Measurements from ENCODE around the gene GPSM1. TPM values are rescaled to one million over a fixed set of nuclear protein-coding genes. Genes with fewer than 3 reads are reported as not detected.

Gene GPSM1
- total RNA-seq, 3 donors from 2014 or later = 2.4 to 15.0 (median 4.2) TPM

- intact Hi-C loops (cut with DNase I, micrococcal nuclease) = no loop called here
- TF ChIP-seq CTCF (IDR thresholded peaks at IDR 0.05) = no peak
- ATAC-seq = no peak
- Histone ChIP-seq H3K4me1 (ENCODE audit: low read depth) (peaks cover 9% of the 10 kb centered on the region), H3K4me3 (no peak overlapping the region), H3K36me3 (ENCODE audit: low read depth) (no peaks in the 10 kb centered on the region), H3K9me3 (no peaks in the 10 kb centered on the region)
- DNase-seq = no peak
Measured at GRCh38 chr9:136280535-136281315, 46.6 kb upstream of the GPSM1 start.

- ATAC-seq = no peak
- intact Hi-C loops (cut with DNase I, micrococcal nuclease) = no loop called here
- H3K4me3 ChIP-seq = no peak overlapping the region
- peaks cover 9% of the 10 kb centered on the region for H3K4me1 ChIP-seq (ENCODE audit: low read depth)
- no peak for TF ChIP-seq CTCF (IDR thresholded peaks at IDR 0.05)
- H3K9me3 ChIP-seq = no peaks in the 10 kb centered on the region
- no peak for DNase-seq
- no peaks in the 10 kb centered on the region for H3K36me3 ChIP-seq (ENCODE audit: low read depth)
Measured at GRCh38 chr9:136281421-136282271, 45.7 kb upstream of the GPSM1 start.

- no peak for TF ChIP-seq CTCF (IDR thresholded peaks at IDR 0.05)
- DNase-seq (no peak), ATAC-seq (peak; percentile 8)
- intact Hi-C loops (cut with DNase I, micrococcal nuclease) = no loop called here
- Histone ChIP-seq H3K4me1 (ENCODE audit: low read depth) (peaks cover 9% of the 10 kb centered on the region), H3K9me3 (no peaks in the 10 kb centered on the region), H3K4me3 (no peak overlapping the region), H3K36me3 (ENCODE audit: low read depth) (no peaks in the 10 kb centered on the region)
Measured at GRCh38 chr9:136282272-136282861, 45.0 kb upstream of the GPSM1 start.

- ATAC-seq (peak; percentile 93), DNase-seq (peak; percentile 75 to 85 (median 84))
- TF ChIP-seq CTCF (IDR thresholded peaks at IDR 0.05) = peak; percentile 66
- H3K36me3 ChIP-seq (ENCODE audit: low read depth) = no peaks in the 10 kb centered on the region
- peaks cover 9% of the 10 kb centered on the region for H3K4me1 ChIP-seq (ENCODE audit: low read depth)
- H3K9me3 ChIP-seq = no peaks in the 10 kb centered on the region
- no peak overlapping the region for H3K4me3 ChIP-seq
- intact Hi-C loops (cut with DNase I, micrococcal nuclease) = no loop called here
Measured at GRCh38 chr9:136283291-136284235, 43.8 kb upstream of the GPSM1 start.

GRCh38 chr9:136284311-136284710, 43.0 kb upstream of the GPSM1 start:
- Histone ChIP-seq H3K9me3 (no peaks in the 10 kb centered on the region), H3K4me1 (ENCODE audit: low read depth) (peaks cover 9% of the 10 kb centered on the region), H3K36me3 (ENCODE audit: low read depth) (no peaks in the 10 kb centered on the region), H3K4me3 (no peak overlapping the region)
- no peak for ATAC-seq
- no peak for DNase-seq
- intact Hi-C loops (cut with DNase I, micrococcal nuclease) = no loop called here
- no peak for TF ChIP-seq CTCF (IDR thresholded peaks at IDR 0.05)

Data from mucosa of descending colon (tissue), 3 donors.